ENCODE measurements around the gene IFNG. TPM values are rescaled to one million over a fixed set of nuclear protein-coding genes. Genes with fewer than 3 reads are reported as not detected.

The IFNG gene
- total and polyA plus RNA-seq, 8 donors: 0.18 to 0.60 TPM; not detected in 6

GRCh38 chr12:68129979-68130378 lies 29.6 kb downstream of the IFNG start:
- Histone ChIP-seq H3K27me3 (no peaks in the 10 kb centered on the region), H3K4me1 (no peaks in the 10 kb centered on the region), H3K4me3 (no peak overlapping the region), H3K27ac (no peak overlapping the region), H3K9me3 (peaks cover 0 to 54% of the 10 kb centered on the region in 2 donors), H3K36me3 (no peaks in the 10 kb centered on the region)
- intact Hi-C loops (cut with DNase I): no loop called here
- no peak for TF ChIP-seq CTCF (IDR thresholded peaks at IDR 0.05)
- DNase-seq: no peak
- ATAC-seq: no peak

GRCh38 chr12:68122236-68122920 lies 37.2 kb downstream of the IFNG start:
- peaks cover 0 to 2% of the 10 kb centered on the region in 2 donors for H3K9me3 ChIP-seq
- TF ChIP-seq CTCF (IDR thresholded peaks at IDR 0.05): no peak
- no peaks in the 10 kb centered on the region for H3K36me3 ChIP-seq
- H3K27ac ChIP-seq: no peak overlapping the region
- H3K4me3 ChIP-seq: no peak overlapping the region
- DNase-seq (no peak), ATAC-seq (no peak)
- no peaks in the 10 kb centered on the region for H3K27me3 ChIP-seq
- intact Hi-C loops (cut with DNase I): no loop called here
- no peaks in the 10 kb centered on the region for H3K4me1 ChIP-seq

- H3K36me3 ChIP-seq: no peaks in the 10 kb centered on the region
- no peaks in the 10 kb centered on the region for H3K27me3 ChIP-seq
- H3K9me3 ChIP-seq: no peaks in the 10 kb centered on the region
- H3K27ac ChIP-seq: no peak overlapping the region
- DNase-seq (no peak), ATAC-seq (no peak)
- H3K4me1 ChIP-seq: no peaks in the 10 kb centered on the region
- TF ChIP-seq CTCF (IDR thresholded peaks at IDR 0.05): no peak
- intact Hi-C loops (cut with DNase I): no loop called here
- no peak overlapping the region for H3K4me3 ChIP-seq
Observed at GRCh38 chr12:68121143-68121542, 38.4 kb downstream of the IFNG start.

GRCh38 chr12:68119724-68120211 lies 39.8 kb downstream of the IFNG start:
- Histone ChIP-seq H3K9me3 (no peaks in the 10 kb centered on the region), H3K4me1 (no peaks in the 10 kb centered on the region), H3K36me3 (no peaks in the 10 kb centered on the region), H3K27ac (no peak overlapping the region), H3K27me3 (no peaks in the 10 kb centered on the region), H3K4me3 (no peak overlapping the region)
- intact Hi-C loops (cut with DNase I): no loop called here
- DNase-seq (no peak), ATAC-seq (no peak)
- no peak for TF ChIP-seq CTCF (IDR thresholded peaks at IDR 0.05)

- Histone ChIP-seq H3K9me3 (no peaks in the 10 kb centered on the region), H3K27me3 (no peaks in the 10 kb centered on the region), H3K4me1 (no peaks in the 10 kb centered on the region), H3K4me3 (no peak overlapping the region), H3K36me3 (no peaks in the 10 kb centered on the region), H3K27ac (no peak overlapping the region)
- intact Hi-C loops (cut with DNase I): no loop called here
- ATAC-seq (no peak), DNase-seq (no peak)
- TF ChIP-seq CTCF (IDR thresholded peaks at IDR 0.05): no peak
Observed at GRCh38 chr12:68119250-68119649, 40.3 kb downstream of the IFNG start.

All from left lung (tissue), 10 donors.